Stimulated activated CD8-positive, alpha-beta memory T cell treated with anti-CD3 and anti-CD28 coated beads, Interleukin-12 subunit alpha, Interleukin-12 subunit beta, amount 100 ng/mL, for 4 hours (primary cell): ENCODE results near the gene BOC.

ENCODE experiments used
- DNase-seq: peaks from one replicate; pipeline ENCODE4 v3.0.0-alpha.2; 2020; ENCODE audit warnings: low read depth

BOC gene

GRCh38 chr3:113287803-113288648, 76.7 kb downstream of the BOC start:
- no peak for DNase-seq

DNA sequence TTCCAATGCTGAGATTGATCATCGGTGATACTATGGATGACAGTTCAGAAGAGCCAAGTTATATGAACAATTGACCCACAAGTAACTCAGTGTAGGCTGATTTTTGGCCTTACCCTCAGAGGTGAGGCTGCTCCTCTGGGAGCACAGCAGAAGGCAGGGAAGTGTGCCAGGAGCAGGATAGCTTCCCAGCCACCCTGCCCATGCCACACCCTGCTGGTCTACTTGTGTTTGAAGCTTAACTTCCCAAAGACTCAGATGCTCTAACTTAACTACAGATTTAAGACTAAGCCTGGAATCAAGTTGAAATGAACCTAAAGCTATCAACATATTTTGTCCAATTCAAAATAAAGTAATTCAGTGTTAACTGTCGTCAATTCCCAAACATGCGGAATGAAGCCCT, 77.5 kb downstream of the BOC start:
- no peak for DNase-seq

DNA sequence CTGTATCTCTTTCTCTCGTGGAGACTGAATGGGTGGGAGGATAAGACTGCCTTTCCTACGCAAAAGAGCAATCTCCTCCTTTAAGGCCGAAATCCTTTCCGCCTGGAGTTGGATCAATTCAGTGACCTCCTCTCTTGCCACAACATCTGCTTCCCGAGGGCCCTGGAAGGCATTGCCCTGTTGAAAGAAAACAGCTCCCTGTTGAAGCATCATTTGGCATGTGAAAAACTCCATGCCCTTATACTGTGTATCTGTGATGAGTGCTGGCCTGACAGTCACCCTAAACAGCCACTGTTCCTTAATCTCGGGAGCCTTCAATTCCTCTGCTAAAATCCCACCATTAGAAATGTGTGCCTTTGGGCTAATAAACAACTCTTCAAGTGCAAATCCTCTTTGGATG, 80.2 kb downstream of the BOC start:
- DNase-seq, result no peak

- DNase-seq, result no peak
Observed at GRCh38 chr3:113292933-113293332, 81.6 kb downstream of the BOC start.

GRCh38 chr3:113293348-113293747, 82.0 kb downstream of the BOC start:
- DNase-seq, result no peak

GRCh38 chr3:113295463-113295862, 84.1 kb downstream of the BOC start:
- DNase-seq, result no peak

- DNase-seq, result no peak
Observed at GRCh38 chr3:113297287-113297686, 85.9 kb downstream of the BOC start.

DNA sequence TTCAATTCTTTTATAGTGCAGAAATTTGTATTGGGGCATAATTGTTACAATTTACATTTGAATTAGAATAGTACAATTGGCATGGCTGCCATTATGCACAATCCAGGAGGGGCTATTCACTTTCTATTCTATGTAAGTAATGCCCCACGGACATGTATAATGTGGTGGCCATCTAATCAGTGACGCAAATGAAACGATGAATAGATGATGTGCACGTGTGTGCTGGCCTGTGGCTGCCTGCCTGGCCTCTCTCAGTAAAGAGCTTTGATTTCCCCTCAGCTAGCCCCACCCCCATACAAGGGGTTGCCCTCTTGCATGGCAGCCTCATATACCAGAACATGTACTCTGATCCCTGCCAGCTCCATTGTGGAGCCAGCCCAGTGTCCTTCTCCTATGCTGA, 86.5 kb downstream of the BOC start:
- DNase-seq, result no peak

GRCh38 chr3:113300596-113300995, 89.2 kb downstream of the BOC start:
- DNase-seq, result no peak

- DNase-seq, result no peak
Observed at GRCh38 chr3:113304102-113304501, 92.7 kb downstream of the BOC start.

DNA sequence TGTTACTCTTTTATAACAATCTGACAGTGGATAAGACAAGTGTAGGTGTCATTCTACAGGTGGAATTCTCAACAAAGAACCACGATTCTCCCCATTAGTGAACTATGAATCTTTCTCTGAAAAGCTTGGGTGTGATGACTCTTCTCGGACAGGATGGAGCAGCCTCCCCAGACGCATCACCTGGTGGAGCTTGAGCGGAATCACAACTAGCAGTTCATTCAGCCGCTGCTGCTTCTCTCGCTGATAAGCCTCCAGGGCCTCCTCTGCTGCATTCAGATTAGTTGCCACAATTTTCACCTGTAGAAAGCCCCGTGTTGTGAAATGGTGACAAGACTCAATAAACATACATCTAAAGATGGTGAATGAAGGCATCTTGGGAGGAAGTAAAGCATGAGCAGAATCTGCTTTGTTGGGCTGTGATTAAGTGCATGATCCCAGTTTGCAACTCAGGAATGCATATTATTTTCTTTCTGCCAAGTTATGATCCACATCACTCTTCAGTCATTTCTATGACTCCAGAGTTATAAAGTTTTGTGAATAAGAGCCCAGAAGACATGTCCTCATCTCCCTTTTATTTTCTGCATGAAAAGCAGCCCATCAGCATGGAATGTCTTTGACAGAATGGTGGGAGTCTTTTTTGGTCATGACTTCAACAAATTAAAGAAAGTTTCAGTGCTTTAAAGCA, 93.6 kb downstream of the BOC start:
- DNase-seq, result no peak

GRCh38 chr3:113310960-113311359, 99.6 kb downstream of the BOC start:
- no peak for DNase-seq

GRCh38 chr3:113312416-113312815, 101.1 kb downstream of the BOC start:
- no peak for DNase-seq

- DNase-seq, result no peak
Observed at GRCh38 chr3:113314923-113315322, 103.6 kb downstream of the BOC start.

DNA sequence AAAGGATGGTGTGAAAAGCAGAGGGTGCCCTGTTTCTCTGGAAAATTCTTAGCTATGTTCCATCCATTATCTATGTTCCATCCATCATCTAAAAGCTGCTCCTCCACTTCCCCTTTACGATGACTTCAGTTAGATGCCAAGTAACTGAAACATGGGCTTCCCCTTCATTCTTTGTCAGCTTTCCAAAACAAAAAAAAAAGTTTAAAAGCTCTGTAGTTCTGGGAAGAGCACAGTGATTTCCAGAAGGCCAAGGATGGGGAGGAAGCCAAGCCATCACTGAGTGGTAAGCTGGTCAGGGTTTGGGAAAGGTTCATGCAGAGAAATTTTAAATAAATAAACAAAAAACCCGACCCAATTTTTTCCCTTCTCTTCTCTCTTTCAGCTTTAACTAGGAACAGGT, 118.4 kb downstream of the BOC start:
- no peak for DNase-seq

DNA sequence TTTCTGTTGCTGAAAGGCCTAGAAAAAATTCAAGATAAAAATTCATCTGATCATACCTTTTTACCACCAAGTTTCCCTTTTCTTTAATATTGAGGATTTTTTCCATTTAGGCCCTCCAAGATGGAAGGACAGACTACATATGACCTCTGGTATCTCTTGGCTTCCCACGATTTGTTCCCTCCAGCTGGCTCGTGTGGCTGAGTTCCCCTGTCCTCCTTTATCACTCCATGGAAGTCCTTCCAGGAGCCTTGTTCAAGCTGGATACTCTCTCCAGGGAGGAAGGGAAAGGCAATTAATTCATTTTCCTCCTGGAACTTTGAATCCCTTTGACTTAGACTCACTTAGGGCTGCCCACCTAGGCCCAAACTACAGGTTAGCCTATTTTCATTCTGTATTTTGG, 119.4 kb downstream of the BOC start:
- no peak for DNase-seq

DNA sequence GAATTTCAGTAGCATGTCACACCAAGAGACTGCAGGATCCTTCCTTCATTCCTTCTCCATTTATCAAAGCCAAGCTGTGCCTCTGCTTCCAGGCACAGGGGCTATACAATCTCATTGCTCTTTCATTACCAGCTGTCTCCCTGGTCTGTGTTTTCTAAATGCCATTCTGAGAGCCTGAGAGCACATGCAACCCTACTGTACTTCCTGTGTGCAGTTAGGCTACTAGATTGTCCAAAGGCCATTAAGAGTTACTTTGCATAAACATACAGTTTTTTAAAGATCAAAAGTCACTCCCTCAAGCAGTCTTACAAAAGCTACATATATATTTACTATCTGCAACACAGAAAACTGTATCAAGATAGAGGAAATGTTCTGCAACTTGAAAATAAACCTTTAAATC, 119.8 kb downstream of the BOC start:
- DNase-seq, result no peak
